HL-60 (cell line): ENCODE data around the gene ITFG2.
"Not testable (repeated sequence)": the region's sequence is repeated elsewhere in the genome, so short reads cannot be mapped to it uniquely, and the experiment has no call there.

Experiments
- DNase-seq, 2 experiments: peaks; one replicate each; pipeline ENCODE4 v3.0.0-alpha.2; 2010 to 2020; ENCODE audit warnings: low read depth in 1 of 2, low spot score in 1 of 2
- H3K27ac ChIP-seq: fragments of 250-450 bp; sonication (Bioruptor Pico); replicated peaks from 2 replicates; pipeline ENCODE4 v1.5.1; 2020; ENCODE audit warnings: mild to moderate bottlenecking, moderate library complexity
- H3K27me3 ChIP-seq: fragments of 250-450 bp; sonication (Bioruptor Pico); 2 replicates; pipeline ENCODE4 v1.5.1; 2021; ENCODE audit warnings: mild to moderate bottlenecking, moderate library complexity; ENCODE audit not compliant: insufficient read depth, poor library complexity, severe bottlenecking
- H3K4me3 ChIP-seq: replicated peaks from 2 replicates; pipeline ENCODE4 v1.5.1; 2011; ENCODE audit warnings: mild to moderate bottlenecking, control low read depth, low read length; ENCODE audit not compliant: insufficient read depth
- GABPA ChIP-seq: IDR thresholded peaks from 2 replicates; pipeline ENCODE4 v1.6.1; 2012; ENCODE audit warnings: low read depth
- POLR2AphosphoS5 ChIP-seq: IDR thresholded peaks from 2 replicates; pipeline ENCODE4 v1.6.1; 2012; ENCODE audit warnings: low read depth
- SPI1 ChIP-seq: IDR thresholded peaks from 2 replicates; pipeline ENCODE4 v1.6.1; 2012; ENCODE audit warnings: low read depth, mild to moderate bottlenecking, borderline replicate concordance
- TF ChIP-seq, protein P1 (sequence below): IDR thresholded peaks from 2 replicates; pipeline ENCODE4 v1.6.1; 2012; ENCODE audit warnings: low read depth; ENCODE audit not compliant: insufficient replicate concordance
- TF ChIP-seq, protein P2 (sequence below): IDR thresholded peaks from one replicate; pipeline ENCODE4 v1.5.1; 2011; ENCODE audit warnings: low read length, control low read depth, inconsistent platforms; ENCODE audit not compliant: insufficient read depth

The ITFG2 gene

DNA sequence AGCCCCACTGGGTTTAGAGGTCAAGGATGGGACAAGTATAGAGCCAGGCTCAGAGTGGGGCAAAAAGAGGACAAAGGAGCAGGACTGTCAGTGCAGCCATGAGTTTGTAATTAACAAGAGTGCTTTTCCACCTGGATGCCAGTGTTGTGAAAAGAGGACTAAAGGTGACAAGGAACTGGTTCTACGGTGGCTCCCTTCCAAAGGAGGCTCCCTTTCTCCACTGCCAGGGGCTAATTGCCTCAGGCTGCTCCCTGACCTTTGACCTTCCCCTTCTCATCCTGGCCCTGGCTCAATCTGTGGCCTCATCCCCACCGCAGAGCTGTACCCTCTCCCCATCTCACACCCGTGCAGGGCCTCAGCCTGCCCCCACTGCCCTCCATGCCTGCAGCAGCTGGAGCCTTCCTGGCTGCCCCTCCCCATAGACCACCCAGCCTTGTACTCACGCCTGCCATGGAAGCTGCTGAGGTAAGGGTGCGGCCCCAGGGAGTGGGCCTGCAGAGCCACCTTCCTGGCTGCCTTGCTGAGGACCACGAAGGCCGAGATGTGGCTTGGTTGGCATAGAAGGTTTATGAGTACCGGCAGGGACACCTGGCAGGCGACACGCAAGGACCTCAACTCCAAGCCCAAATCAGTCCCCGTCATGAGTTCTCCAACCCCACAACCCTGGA is 42.5 kb upstream of the ITFG2 start:
- DNase-seq = no peak
- no peak overlapping the region for H3K27ac ChIP-seq
- H3K4me3 ChIP-seq = no peak overlapping the region
- H3K27me3 ChIP-seq = no peaks in the 10 kb centered on the region
- TF ChIP-seq GABPA = no peak
- TF ChIP-seq, protein P1, sequence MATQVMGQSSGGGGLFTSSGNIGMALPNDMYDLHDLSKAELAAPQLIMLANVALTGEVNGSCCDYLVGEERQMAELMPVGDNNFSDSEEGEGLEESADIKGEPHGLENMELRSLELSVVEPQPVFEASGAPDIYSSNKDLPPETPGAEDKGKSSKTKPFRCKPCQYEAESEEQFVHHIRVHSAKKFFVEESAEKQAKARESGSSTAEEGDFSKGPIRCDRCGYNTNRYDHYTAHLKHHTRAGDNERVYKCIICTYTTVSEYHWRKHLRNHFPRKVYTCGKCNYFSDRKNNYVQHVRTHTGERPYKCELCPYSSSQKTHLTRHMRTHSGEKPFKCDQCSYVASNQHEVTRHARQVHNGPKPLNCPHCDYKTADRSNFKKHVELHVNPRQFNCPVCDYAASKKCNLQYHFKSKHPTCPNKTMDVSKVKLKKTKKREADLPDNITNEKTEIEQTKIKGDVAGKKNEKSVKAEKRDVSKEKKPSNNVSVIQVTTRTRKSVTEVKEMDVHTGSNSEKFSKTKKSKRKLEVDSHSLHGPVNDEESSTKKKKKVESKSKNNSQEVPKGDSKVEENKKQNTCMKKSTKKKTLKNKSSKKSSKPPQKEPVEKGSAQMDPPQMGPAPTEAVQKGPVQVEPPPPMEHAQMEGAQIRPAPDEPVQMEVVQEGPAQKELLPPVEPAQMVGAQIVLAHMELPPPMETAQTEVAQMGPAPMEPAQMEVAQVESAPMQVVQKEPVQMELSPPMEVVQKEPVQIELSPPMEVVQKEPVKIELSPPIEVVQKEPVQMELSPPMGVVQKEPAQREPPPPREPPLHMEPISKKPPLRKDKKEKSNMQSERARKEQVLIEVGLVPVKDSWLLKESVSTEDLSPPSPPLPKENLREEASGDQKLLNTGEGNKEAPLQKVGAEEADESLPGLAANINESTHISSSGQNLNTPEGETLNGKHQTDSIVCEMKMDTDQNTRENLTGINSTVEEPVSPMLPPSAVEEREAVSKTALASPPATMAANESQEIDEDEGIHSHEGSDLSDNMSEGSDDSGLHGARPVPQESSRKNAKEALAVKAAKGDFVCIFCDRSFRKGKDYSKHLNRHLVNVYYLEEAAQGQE = no peak
- TF ChIP-seq SPI1 = no peak
- TF ChIP-seq, protein P2, sequence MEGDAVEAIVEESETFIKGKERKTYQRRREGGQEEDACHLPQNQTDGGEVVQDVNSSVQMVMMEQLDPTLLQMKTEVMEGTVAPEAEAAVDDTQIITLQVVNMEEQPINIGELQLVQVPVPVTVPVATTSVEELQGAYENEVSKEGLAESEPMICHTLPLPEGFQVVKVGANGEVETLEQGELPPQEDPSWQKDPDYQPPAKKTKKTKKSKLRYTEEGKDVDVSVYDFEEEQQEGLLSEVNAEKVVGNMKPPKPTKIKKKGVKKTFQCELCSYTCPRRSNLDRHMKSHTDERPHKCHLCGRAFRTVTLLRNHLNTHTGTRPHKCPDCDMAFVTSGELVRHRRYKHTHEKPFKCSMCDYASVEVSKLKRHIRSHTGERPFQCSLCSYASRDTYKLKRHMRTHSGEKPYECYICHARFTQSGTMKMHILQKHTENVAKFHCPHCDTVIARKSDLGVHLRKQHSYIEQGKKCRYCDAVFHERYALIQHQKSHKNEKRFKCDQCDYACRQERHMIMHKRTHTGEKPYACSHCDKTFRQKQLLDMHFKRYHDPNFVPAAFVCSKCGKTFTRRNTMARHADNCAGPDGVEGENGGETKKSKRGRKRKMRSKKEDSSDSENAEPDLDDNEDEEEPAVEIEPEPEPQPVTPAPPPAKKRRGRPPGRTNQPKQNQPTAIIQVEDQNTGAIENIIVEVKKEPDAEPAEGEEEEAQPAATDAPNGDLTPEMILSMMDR = no peak
- TF ChIP-seq POLR2AphosphoS5 = no peak

DNA sequence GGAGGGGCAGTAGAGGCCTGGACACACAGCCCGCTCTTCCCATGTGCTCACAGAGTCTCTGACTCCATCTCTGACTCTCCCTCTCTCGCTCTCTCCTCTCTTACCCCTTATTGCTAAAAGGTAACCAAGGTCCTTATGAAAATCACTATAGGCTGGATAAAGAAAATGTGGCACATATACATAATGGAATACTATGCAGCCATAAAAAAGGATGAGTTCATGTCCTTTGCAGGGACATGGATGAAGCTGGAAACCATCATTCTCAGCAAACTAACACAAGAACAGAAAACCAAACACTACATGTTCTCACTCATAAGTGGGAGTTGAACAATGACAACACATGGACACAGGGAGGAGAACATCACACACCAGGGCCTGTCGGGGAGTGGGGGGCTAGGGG is 41.9 kb upstream of the ITFG2 start:
- not testable (repeated sequence) for H3K27ac ChIP-seq, H3K27me3 ChIP-seq, DNase-seq, H3K4me3 ChIP-seq

DNA sequence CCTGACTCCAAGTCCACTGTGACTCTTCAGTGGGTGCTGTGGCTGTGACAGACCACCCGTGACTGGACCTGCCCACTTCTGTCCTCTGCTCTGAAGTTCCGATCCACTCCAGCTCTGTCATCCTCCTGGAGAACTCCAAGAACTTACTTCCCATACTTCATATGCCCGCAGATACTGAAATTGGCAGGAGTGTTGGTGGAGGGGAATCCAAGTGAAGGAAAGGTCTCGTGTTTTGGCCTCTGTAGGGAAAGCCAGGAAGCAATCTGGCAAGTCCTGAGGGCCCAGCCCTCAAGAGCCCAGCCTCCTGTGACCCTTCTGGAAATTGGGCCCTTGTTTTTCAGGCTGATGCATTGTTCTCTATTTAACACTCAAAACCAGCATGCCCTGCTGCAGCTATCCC is 40.1 kb upstream of the ITFG2 start:
- Histone ChIP-seq H3K27me3 (no peaks in the 10 kb centered on the region), H3K27ac (no peak overlapping the region), H3K4me3 (no peak overlapping the region)
- TF ChIP-seq POLR2AphosphoS5 (no peak), SPI1 (no peak), GABPA (no peak)
- TF ChIP-seq, protein P2 = no peak
- TF ChIP-seq, protein P1 = no peak
- no peak for DNase-seq

DNA sequence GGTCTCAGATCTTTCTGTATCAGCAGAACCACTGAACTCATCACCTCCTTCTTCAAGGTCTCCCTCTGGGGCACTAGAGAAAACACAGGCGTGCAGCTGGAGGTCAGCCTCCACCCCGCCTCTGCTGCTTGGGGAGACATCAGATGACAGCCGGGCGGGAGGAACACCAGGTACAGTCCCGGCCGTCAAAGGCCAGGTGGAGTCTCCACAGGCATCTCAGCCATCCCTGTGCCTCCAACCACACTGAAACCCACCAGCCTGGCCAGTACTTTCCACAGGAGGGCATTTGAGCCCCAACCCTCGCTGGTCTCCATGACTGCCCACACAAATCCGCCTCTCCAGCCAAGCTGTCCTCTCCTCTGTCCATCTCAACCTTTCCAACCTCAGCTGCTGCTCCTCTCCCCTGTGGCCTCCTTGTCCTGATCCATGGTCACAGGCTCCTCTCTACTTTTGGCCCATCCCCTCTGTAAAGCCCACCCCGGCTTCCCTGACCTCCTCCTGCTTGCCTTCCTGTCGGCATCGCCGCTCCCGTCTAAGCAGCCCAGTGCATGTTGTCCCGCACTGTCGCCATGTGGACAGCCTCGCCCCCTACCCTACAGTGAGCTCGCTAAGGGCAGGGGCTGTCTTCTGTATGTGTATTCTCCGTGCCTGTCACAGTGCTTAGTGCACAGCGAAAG is 39.1 kb upstream of the ITFG2 start:
- TF ChIP-seq, protein P2 = no peak
- no peak for TF ChIP-seq GABPA
- DNase-seq = no peak
- H3K4me3 ChIP-seq = no peak overlapping the region
- H3K27ac ChIP-seq = no peak overlapping the region
- H3K27me3 ChIP-seq = peaks cover 2% of the 10 kb centered on the region
